ENCODE data around the gene HS6ST1. TPM values are rescaled to one million over a fixed set of nuclear protein-coding genes. Genes with fewer than 3 reads are reported as not detected.

The HS6ST1 gene
- total RNA-seq, 1 donor from 2014 or later = 25.2 TPM

- DNase-seq = no peak
Measured at GRCh38 chr2:128310094-128310716, 8.5 kb downstream of the HS6ST1 start.

DNA sequence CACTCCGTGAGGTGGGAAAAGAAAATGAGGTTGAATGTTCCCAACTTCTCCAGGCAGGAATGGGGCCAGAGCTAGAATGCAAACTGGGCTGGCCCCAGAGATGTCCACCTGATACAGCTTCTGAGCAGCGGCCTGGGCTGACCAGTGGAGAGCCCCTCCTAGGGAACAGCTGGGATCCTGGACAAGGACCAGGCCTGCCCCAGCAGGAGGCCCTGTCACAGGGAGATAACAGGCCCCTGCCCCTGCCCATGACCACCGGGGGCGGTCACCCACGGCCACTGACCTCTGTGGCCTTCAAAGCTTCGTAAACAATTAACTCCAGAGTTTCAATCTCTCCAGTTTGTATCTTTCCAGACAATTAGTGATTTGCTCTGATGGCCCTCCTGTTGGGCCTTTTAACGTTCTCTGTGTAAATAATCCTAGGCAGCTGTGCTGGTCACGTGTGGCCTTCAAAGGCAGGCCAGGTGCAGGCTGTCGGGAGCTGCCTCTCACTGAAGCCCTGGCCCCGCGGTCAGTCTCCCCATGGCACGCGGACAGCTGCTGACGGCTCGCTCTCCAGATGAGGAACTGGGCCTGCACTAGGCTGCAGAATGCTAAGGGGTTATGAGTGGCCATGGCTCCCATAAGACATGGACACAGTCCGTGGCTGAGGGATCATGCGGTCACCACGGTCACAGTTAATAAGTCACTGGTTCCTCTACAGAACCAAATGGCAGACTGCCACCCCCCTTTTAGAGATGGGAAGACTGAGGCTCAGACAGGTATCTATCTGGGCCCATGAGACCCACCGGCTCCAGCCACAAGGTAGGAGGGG is 9.2 kb downstream of the HS6ST1 start:
- DNase-seq = no peak

DNA sequence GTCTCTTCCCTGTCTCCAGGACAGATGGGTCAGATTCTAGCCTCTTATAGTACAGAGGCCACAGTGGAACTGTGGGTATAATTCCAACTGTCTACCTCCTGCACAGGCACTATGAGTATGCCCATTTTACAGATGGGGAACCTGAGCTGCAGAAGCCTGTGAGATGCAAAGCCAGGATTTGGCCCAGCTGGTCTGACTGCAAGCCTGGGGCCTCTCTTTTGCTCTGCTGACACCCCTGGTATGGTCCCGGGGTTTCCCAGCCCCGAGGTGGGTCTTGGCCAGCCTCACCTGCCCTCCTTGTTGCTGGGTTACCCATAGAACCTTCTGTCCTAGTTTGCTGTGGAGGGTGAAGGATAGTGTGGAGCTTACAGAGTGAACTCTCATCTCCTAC is 9.8 kb downstream of the HS6ST1 start:
- DNase-seq = no peak

DNA sequence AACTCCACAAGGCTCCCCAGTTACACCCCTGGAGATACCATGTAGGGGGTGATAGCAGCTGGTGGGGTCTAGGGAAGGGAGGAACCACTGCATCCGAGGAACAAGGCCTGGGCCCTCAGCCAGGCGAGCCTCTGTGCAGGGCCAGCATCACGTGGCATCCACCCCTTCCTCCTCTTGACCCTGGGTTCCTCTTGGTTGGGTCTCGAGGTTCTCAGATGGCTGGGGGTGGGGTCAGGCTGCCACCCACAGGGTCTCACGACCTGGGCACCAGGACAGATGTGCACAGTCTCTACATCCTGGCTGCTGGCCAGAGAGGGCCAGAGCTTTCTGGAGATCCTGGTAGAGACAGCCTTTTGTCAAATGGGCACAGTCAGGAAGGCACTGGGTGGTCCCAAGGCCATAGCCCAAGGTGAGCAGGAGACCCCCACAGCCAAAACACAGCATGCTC is 10.4 kb downstream of the HS6ST1 start:
- no peak for DNase-seq

GRCh38 chr2:128307595-128307994 is 11.1 kb downstream of the HS6ST1 start:
- no peak for DNase-seq

DNA sequence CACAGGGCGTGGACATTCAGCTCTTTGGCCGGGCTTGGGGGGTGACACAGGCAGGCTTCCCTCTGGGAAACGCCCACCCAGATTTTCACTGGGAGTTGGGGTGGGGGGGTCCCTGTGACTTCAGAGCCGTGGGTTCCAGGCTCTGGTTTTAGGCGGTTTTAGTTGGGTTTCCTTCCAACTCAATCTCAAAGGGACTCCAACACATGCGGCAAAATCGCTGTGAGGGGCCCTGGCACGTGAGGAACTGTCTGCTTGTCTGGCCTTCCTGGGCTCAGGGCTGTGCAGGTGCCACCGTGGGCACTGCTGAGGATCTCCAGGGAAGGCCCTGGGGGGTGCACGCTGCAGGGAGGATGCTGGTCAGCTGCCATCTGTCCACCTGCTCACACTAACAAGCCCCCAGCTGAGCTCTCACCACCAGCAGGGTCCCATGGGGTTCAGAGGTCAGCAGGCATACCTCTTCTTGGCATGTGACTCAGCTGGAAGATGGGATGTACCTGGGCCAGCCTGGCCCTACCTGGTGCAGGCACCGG is 11.7 kb downstream of the HS6ST1 start:
- no peak for DNase-seq

DNA sequence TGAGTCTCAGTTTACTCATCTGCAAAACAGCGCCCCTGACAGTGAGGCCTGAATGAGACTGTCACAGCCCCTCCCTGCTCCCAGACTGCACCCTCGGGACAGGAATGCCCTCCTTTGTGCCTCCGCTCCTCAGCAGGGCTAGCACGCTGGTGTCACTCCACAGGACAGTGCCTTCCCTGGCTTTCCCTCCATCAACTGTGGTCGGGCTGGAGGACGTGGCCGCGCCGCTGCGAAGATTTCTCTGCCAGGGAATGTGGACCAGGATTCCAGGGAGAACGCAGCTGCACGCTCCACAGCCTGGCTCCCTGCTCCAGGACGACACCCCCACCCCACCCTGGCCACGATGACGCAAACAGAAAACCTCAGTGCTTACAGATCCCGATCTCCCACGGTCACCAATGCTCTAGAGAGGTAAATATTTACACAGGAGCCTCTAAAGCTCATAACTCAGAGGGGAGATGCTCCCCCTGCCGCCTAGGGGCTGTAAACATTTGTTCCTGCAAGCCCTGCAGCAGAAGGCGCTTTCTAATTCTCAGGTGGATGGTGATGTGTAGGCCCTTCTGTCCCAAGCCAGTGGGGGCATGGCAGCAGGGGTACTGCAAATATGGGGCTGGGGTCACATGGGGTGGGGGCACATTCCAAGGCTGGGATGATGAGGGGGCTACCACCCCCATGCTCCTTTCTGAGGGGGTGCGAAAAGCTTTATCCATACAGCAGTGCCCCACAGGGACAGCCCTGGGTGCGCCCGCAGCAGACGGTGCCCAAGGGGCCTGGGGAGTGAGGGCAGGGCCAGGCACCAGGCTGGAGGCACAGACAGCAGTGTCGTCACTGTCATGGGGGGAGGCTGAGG is 12.4 kb downstream of the HS6ST1 start:
- peak; percentile 70 for DNase-seq

DNA sequence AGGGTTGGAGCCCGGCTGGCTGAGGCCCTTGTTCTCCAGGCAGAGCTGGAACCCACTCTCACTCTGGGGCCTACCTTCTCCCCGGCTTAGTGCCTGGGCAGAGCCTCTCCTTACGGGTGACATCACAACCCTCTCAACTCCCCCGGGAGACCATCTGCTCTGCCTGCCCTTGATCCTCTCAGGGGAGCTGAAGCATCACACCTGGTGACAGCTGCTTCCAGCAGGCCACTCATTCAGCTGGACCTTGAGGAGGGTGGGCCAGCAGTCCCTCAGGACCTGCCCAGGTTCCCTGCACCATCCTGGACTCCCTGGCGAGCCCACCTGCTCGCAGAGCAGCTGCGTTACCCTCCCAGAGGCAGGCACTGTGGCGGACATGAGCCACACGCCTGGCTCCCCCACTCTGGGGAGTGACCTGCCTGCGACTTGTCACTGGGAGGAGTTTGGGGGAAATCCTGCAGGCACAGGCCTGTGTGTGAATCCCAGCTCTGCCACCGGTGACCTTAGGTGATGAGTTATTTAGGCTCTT is 13.1 kb downstream of the HS6ST1 start:
- DNase-seq = no peak

DNA sequence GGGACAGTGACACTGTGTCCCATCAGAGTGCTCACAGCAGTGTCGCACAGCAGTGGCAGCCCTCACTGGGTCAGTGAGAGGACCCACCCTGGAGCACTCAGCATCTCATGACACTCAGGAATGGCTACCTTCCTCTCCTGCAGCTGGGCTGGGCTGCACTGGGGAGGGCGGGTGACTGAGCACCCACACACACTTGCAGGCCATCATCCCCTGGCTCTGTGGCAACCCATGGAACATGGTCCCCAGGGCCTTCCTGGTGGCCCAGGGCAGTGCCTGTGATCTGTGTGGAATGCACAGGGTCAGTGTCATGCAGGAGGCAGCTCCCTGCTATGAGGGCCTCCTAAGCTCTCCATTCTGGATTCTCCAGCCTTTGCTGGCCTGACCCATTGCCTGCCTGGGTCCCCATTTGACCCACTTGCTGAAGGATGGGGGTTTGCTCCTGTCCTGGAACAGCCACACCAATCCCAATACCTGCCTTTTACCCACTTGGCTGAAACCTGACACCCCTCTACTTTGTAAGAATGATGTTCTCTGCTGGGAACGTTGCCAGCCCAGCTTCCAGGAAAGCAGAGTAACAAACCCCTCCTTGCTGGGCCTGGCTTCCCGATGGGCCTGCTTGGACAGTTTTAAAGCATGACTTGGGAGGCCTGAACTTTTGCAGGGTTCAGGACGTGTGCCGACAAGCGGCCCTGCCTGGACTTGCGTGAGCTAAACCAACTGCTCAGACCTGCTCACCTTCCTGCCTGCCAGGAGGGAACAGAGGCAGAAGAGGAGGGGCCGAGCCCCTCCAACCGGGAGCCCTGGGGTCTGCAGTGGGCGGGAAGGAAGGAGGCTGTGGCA is 13.7 kb downstream of the HS6ST1 start:
- DNase-seq = peak; percentile 87

GRCh38 chr2:128304330-128304714 is 14.3 kb downstream of the HS6ST1 start:
- no peak for DNase-seq

DNA sequence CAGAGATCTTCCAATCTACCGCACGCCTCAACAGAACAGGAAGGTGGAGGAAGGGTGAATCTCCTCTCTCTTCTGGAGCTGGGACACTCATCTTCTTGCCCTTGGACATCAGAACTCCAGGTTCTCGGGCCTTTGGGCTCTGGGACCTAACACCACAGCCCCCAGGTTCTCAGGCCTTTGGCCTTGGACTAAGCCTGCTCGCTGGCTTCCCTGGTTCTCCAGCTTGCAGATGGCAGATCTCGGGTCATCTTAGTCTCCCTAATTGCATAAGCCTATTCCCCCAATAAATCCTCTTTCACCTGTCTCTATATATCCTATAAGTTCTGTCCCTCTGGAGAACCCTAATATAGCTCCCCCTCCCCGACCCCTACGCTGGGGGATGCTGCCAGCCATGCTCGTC is 14.8 kb downstream of the HS6ST1 start:
- no peak for DNase-seq

DNA sequence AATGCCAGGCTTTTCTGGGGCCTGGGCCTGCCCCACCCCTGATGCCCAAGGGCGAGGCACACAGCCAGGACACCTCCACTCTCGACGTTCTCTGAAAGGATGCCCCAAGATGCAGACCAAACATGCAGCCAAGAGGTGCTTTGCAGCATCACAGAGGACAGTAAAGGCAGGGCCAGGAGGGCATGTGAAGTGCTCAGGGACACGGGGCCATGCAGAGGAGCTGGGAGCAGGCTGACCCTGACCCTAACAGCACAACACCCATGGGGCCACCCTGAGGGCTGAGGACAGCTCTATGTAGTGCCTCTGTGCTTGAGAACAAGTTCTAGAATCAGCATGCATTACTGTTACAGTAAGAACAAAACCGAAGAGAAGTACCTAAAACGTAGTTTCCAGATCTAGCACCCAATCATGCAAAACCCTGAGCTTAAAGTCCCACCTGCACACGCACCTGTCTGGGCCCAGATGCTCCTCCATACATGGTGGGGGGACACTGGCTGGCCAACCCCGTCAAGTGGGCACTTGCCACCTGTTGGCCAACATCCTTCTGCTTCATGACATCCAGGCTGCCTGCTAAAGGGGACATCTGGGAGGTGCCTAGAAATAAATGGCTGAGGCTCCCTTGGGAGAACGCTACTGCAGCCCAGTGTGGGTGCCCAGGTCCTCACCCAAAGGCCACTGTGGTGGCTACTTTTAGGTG is 15.4 kb downstream of the HS6ST1 start:
- DNase-seq = no peak

DNA sequence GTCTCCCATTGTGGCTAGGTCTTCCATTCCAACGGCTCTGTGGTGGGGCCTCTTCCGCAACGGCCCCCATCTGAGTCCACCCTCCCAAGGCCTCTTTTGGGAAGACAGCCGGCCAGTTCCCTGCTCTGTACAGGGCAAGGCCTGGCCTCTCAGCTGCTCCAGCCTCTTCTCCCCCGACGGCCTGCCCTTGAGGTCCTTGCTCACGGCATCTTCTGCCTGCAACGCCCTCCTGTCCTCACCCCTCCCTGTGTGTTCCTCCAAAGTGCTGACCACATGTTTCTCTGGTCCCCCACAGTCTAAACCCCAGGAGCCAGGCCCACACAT is 16.0 kb downstream of the HS6ST1 start:
- no peak for DNase-seq

DNA sequence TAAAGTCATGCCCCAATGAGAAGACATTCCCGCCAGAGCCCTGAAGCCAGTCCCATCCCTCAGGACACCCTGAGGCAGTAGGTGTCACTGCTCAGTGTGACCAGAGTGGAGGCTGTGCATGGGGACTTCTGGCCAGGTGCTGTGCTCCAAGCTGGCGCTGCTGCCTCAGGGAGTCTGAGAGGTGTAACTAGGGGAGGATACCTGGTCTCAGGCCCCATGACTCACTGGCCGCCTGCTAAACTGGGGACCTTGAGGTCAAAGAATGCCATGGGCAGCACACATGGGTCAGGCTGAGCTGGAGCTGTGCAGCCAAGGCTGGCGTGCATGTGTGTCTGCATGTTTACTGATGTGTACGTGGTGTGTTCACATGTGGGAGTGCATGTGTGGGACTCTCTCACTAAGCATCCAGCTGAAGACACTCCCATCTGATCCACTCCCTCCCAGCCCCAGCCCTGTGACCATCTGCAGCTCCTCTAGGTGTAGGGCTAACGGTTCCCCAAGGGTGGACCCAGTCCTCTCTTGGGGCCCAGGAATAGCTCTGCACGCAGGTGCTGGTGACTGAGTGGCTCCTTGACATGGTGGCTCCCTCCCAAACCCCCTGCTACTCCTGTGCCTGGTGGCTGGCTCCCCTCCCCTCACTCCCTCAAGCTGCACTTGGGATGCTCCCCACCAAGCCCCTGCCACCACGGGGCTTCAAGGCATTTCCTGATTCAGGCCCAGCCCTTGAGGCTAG is 16.5 kb downstream of the HS6ST1 start:
- no peak for DNase-seq

- DNase-seq = no peak
Measured at GRCh38 chr2:128301501-128301966, 17.1 kb downstream of the HS6ST1 start.

- DNase-seq = no peak
Measured at GRCh38 chr2:128301021-128301420, 17.6 kb downstream of the HS6ST1 start.

DNA sequence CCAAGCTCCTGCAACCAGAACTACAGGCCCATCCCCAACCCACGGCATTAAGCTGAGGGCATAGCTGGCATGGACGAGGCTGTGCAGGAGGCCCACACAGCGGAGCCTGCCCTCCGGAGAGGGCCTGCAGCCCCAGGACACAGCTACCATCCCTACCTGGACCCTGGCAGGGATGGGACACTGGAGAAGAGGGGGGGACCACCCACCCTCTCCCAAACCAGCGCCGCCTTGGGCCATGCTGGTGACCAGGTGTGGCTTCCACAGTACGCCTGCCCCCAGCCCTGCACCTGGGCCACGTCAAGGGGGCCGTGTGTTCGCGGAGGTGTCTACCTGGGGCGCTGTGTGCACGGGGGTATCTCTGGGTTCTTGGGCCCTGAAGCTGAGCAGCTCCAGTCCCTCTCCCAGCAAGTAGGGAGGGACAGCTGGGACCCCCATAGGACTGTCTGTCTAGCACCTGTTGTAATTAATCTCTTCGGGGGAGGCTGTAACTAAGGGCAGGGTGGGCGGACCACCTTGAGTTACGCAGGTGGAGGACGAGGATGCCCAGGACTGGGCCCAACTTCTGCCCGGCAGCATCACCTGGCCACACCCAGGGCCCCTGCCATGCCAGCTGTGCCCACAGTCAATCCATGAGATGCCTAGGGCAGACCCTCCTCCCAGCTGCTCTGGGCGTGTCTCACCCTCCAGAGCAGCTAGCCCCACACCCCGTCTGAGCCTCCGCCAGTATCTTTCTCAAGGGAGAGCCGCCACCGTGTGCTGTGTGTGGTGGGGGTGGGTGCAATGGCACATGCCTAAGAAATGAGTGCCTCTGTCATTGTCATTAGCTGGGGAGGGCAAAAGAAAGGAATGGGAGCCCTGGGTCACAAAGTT is 18.3 kb downstream of the HS6ST1 start:
- DNase-seq = no peak

DNA sequence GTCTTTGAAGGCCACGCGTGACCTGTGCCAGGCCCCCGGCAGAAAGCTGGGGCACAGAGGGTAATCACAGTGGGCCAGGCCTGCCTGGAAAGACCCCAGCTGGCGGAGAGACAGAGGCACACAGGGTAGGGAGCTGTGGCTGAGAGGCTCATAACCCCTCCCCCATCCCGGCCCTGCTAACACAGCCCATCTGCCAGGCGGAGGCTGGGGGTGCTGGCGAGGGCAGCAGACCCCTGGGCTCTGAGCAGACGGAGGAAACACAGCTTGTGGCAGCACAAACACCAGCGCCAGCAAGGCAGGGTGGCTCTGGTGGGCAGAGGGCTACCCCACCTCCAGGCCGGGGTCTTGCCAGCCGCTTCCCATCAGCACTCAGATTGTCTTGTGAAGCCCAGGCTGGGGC is 19.0 kb downstream of the HS6ST1 start:
- no peak for DNase-seq

DNA sequence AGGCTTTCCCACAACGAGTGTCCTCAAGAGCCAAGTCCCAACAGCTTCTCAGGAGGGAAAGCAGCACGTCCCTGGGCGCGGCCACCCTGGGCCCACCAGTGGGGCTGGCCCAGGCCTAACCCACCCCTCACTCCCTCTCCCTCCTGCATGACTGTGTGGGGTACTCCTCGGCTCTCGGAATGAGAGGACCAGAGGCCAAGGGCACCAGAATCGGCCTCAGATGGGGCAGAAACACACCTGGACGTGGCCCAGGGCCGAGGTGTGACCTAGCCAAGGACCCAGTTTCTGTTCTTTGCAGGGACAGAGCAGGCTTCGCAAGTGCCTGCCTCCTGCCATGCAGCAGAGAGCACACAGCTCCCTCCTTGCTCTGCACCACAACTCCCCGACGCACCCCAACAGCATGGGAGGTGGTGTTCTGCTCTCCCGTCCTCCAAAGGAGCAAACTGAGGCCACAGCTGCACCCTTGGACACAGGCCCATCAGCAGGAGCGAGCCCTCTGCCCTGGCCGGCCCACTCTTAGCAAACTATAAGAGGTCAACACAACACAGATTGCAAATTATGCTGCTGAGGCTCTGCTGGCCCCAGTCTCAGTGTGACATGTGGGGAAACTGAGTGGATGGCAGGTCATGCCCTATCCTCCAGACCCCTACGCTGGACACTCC is 19.7 kb downstream of the HS6ST1 start:
- no peak for DNase-seq

Data from skin of body (tissue), 2 donors.